Measurements from ENCODE around the gene MKRN1.
"Not testable (repeated sequence)": the region's sequence is repeated elsewhere in the genome, so short reads cannot be mapped to it uniquely, and the experiment has no call there.

Gene MKRN1

GRCh38 chr7:140479062-140479738 is at the start of gene MKRN1:
MKRN1 (minus strand) TSS chr7:140479505; CDS start chr7:140479344, 161 bp downstream.
- in situ Hi-C loops (cut with HindIII; ENCODE audit: low sequenced_read_pairs), result no loop called here

GRCh38 chr7:140526787-140527664 is 47.7 kb upstream of the MKRN1 start:
- in situ Hi-C loops (cut with HindIII; ENCODE audit: low sequenced_read_pairs), result loop anchor here (10.0 kb wide), 1 partner anchor 118 kb away; the partner anchor contains the start of gene DENND2A

- in situ Hi-C loops (cut with HindIII; ENCODE audit: low sequenced_read_pairs), result loop anchor here (10.0 kb wide), 1 partner anchor 119 kb away; the partner anchor contains the start of gene DENND2A
These were observed 46.9 kb upstream of the MKRN1 start for GRCh38 chr7:140526214-140526613.

- in situ Hi-C loops (cut with HindIII; ENCODE audit: low sequenced_read_pairs), result loop anchor here (10.0 kb wide), 1 partner anchor 119 kb away; the partner anchor contains the start of gene DENND2A
These were observed 46.4 kb upstream of the MKRN1 start for GRCh38 chr7:140525743-140526142.

- in situ Hi-C loops (cut with HindIII; ENCODE audit: low sequenced_read_pairs), result loop anchor here (5.0 to 10.0 kb wide), 2 partner anchors 76 to 123 kb away; partner anchors contain the start of gene DENND2A
These were observed 42.1 kb upstream of the MKRN1 start for GRCh38 chr7:140521421-140521820.

GRCh38 chr7:140519007-140519399 is 39.7 kb upstream of the MKRN1 start:
- in situ Hi-C loops (cut with HindIII; ENCODE audit: low sequenced_read_pairs), result no loop called here

- in situ Hi-C loops (cut with HindIII; ENCODE audit: low sequenced_read_pairs), result no loop called here
These were observed 39.2 kb upstream of the MKRN1 start for GRCh38 chr7:140518370-140519006.

- in situ Hi-C loops (cut with HindIII; ENCODE audit: low sequenced_read_pairs), result no loop called here
These were observed 38.5 kb upstream of the MKRN1 start for GRCh38 chr7:140517546-140518369.

- in situ Hi-C loops (cut with HindIII; ENCODE audit: low sequenced_read_pairs), result no loop called here
These were observed 33.2 kb upstream of the MKRN1 start for GRCh38 chr7:140512317-140513000.

GRCh38 chr7:140509789-140510188 is 30.5 kb upstream of the MKRN1 start:
- in situ Hi-C loops (cut with HindIII; ENCODE audit: low sequenced_read_pairs), result no loop called here

GRCh38 chr7:140507556-140507955 is 28.3 kb upstream of the MKRN1 start:
- in situ Hi-C loops (cut with HindIII; ENCODE audit: low sequenced_read_pairs), result not testable (repeated sequence)

GRCh38 chr7:140506788-140507464 is 27.6 kb upstream of the MKRN1 start:
- in situ Hi-C loops (cut with HindIII; ENCODE audit: low sequenced_read_pairs), result no loop called here

GRCh38 chr7:140501966-140502365 is 22.7 kb upstream of the MKRN1 start:
- in situ Hi-C loops (cut with HindIII; ENCODE audit: low sequenced_read_pairs), result no loop called here

- in situ Hi-C loops (cut with HindIII; ENCODE audit: low sequenced_read_pairs), result not testable (repeated sequence)
These were observed 18.5 kb upstream of the MKRN1 start for GRCh38 chr7:140497807-140498206.

GRCh38 chr7:140497241-140497769 is 18.0 kb upstream of the MKRN1 start:
- in situ Hi-C loops (cut with HindIII; ENCODE audit: low sequenced_read_pairs), result no loop called here

GRCh38 chr7:140495514-140496097 is 16.3 kb upstream of the MKRN1 start:
- in situ Hi-C loops (cut with HindIII; ENCODE audit: low sequenced_read_pairs), result no loop called here

GRCh38 chr7:140494867-140495266 is 15.6 kb upstream of the MKRN1 start:
- in situ Hi-C loops (cut with HindIII; ENCODE audit: low sequenced_read_pairs), result no loop called here

- in situ Hi-C loops (cut with HindIII; ENCODE audit: low sequenced_read_pairs), result no loop called here
These were observed 9.7 kb upstream of the MKRN1 start for GRCh38 chr7:140489026-140489359.

All from endothelial cell of hepatic sinusoid (primary cell).